Endothelial cell of umbilical vein (primary cell): ENCODE results near the gene CPPED1. TPM values are rescaled to one million over a fixed set of nuclear protein-coding genes. Genes with fewer than 3 reads are reported as not detected.
A peak's percentile ranks its signal among the peaks of the same experiment; 100 is the strongest.

ENCODE experiments used
- BruUV-seq: library from RNA; stranded (reverse); fragments of 400-500 nt; replicated peaks from 2 replicates; lab custom pipeline; 2021; lab: Mats Ljungman, UMichigan
- CTCF ChIA-PET: fragments of 300-600, 350-600 bp; sonication (Branson Sonifier 250); formaldehyde crosslinking; loops from one replicate; lab custom pipeline; 2021; ENCODE audit warnings: antibody characterized with exemption, inconsistent platforms; lab: Charles Lee
- POLR2A ChIA-PET: fragments of 300-600, 350-600 bp; sonication (Branson Sonifier 250); formaldehyde crosslinking; loops from one replicate; lab custom pipeline; 2021; ENCODE audit warnings: antibody characterized with exemption, inconsistent platforms; lab: Charles Lee
- DNase-seq: peaks from one replicate; pipeline ENCODE4 v3.0.0-alpha.2; 2011; ENCODE audit warnings: low read depth, low spot score
- FAIRE-seq: peaks from 2 replicates; lab custom pipeline; 2011; peaks lifted over from hg19 to GRCh38; lab: Jason Lieb, UNC
- H2AFZ ChIP-seq: 2 replicates; pipeline ENCODE4 v1.6.0; 2012; ENCODE audit warnings: low read depth, low read length, control low read depth, inconsistent platforms
- H3K27ac ChIP-seq: 2 replicates; pipeline ENCODE4 v1.5.1; 2011; ENCODE audit warnings: low read depth, mild to moderate bottlenecking, control low read depth, low read length, moderate library complexity; ENCODE audit not compliant: insufficient read depth
- H3K27me3 ChIP-seq, 2 experiments: 2 replicates each; pipeline versions ENCODE4 v1.6.0 to v1.6.1; 2011; ENCODE audit warnings: low read length in 2 of 2, mixed read lengths in 1 of 2; ENCODE audit not compliant: control insufficient read depth in 2 of 2, insufficient read depth in 2 of 2
- H3K36me3 ChIP-seq, 2 experiments: 2 replicates in 1 of 2; 3 replicates in 1 of 2; pipeline ENCODE4 v1.5.1; 2011; ENCODE audit warnings: low read length in 2 of 2, mild to moderate bottlenecking in 1 of 2, moderate library complexity in 1 of 2; ENCODE audit not compliant: control insufficient read depth in 2 of 2, insufficient read depth in 2 of 2; ENCODE audit errors: extremely low read depth in 1 of 2
- H3K4me1 ChIP-seq: 3 replicates; pipeline ENCODE4 v1.5.1; 2011; ENCODE audit warnings: mild to moderate bottlenecking, low read length; ENCODE audit not compliant: control insufficient read depth, insufficient read depth; ENCODE audit errors: extremely low read depth
- H3K4me2 ChIP-seq: 2 replicates; pipeline ENCODE4 v1.6.1; 2011; ENCODE audit warnings: low read length, control low read depth, mixed read lengths; ENCODE audit not compliant: insufficient read depth
- H3K4me3 ChIP-seq, 3 experiments: fragments of 200-600 bp in 1 of 3; sonication (generic), shearing (Covaris generic) in 1 of 3; replicated peaks in 1 of 3; 2 replicates each; pipeline ENCODE4 v1.5.1; 2011 to 2016; ENCODE audit warnings: control low read depth in 3 of 3, low read length in 3 of 3, mild to moderate bottlenecking in 2 of 3, inconsistent platforms in 1 of 3, low read depth in 1 of 3, moderate library complexity in 1 of 3; ENCODE audit not compliant: insufficient read depth in 1 of 3
- H3K79me2 ChIP-seq: 2 replicates; pipeline ENCODE4 v1.6.0; 2012; ENCODE audit warnings: low read length, inconsistent platforms; ENCODE audit not compliant: control insufficient read depth, insufficient read depth
- H3K9ac ChIP-seq: replicated peaks from 2 replicates; pipeline ENCODE3; 2011; ENCODE audit warnings: low read length, control low read depth; ENCODE audit not compliant: insufficient read depth; ENCODE audit errors: extremely low read depth
- H3K9me1 ChIP-seq: replicated peaks from 3 replicates; pipeline ENCODE4 v1.6.0; 2011; ENCODE audit warnings: mild to moderate bottlenecking, low read length; ENCODE audit not compliant: control insufficient read depth, insufficient read depth; ENCODE audit errors: extremely low read depth
- H3K9me3 ChIP-seq: replicated peaks from 2 replicates; pipeline ENCODE4 v1.5.1; 2012; ENCODE audit warnings: low read length, inconsistent platforms; ENCODE audit not compliant: control insufficient read depth, insufficient read depth
- H4K20me1 ChIP-seq: replicated peaks from 2 replicates; pipeline ENCODE3; 2011; ENCODE audit warnings: mild to moderate bottlenecking, low read length; ENCODE audit not compliant: control insufficient read depth, insufficient read depth; ENCODE audit errors: extremely low read depth
- EZH2 ChIP-seq: IDR thresholded peaks from 2 replicates; pipeline ENCODE4 v1.6.1; 2012; ENCODE audit warnings: borderline replicate concordance, low read depth, mild to moderate bottlenecking, moderate library complexity, low read length, inconsistent platforms; ENCODE audit not compliant: severe bottlenecking
- FOS ChIP-seq: IDR thresholded peaks from 2 replicates; pipeline ENCODE4 v1.6.1; 2011; ENCODE audit warnings: mild to moderate bottlenecking, low read length, moderate library complexity, borderline replicate concordance; ENCODE audit not compliant: insufficient read depth
- GATA2 ChIP-seq: IDR thresholded peaks from 2 replicates; pipeline ENCODE4 v1.7.0; 2011; ENCODE audit warnings: low read depth, mild to moderate bottlenecking, moderate library complexity, mixed read lengths, low read length; ENCODE audit not compliant: insufficient read length, insufficient read depth
- JUN ChIP-seq: IDR thresholded peaks from 2 replicates; pipeline ENCODE4 v1.6.1; 2011; ENCODE audit warnings: borderline replicate concordance, low read depth; ENCODE audit not compliant: insufficient read length, insufficient read depth
- MYC ChIP-seq: IDR thresholded peaks from one replicate; pipeline ENCODE4 v1.6.1; 2011; ENCODE audit warnings: mild to moderate bottlenecking, low read depth, low read length
- POLR2A ChIP-seq: IDR thresholded peaks from 2 replicates; pipeline ENCODE4 v1.6.1; 2012; ENCODE audit warnings: low read depth, mild to moderate bottlenecking, control low read depth, low read length
- POLR2AphosphoS5 ChIP-seq: IDR thresholded peaks from 2 replicates; pipeline ENCODE4 v1.6.1; 2012; ENCODE audit warnings: low read depth, mild to moderate bottlenecking, control low read depth, low read length, moderate library complexity; ENCODE audit not compliant: insufficient read depth
- dilution Hi-C: fragments of 300-500 bp; cut with MboI; formaldehyde crosslinking; loops from one replicate; pipeline ENCODE4 v1.15.0; 2019; ENCODE audit warnings: low sequenced_read_pairs; ENCODE audit not compliant: extremely low pct_ligation_motif_present
- intact Hi-C: fragments of 100-400 bp; cut with micrococcal nuclease; formaldehyde crosslinking; loops from one replicate; pipeline ENCODE4 v1.10.0; 2022
- polyA plus RNA-seq, 4 experiments: library from polyadenylated mRNA; depleted of rRNA in 3 of 4; stranded (reverse) in 3 of 4; unstranded in 1 of 4; fragments of >200 nt; gene quantifications; 2 replicates each; pipeline versions ENCODE4 v1.2.1 to v1.2.3, GENCODE V29; 2011 to 2012; ENCODE audit warnings: missing spikeins in 1 of 4
- total RNA-seq: library from RNA; stranded (reverse); gene quantifications from 2 replicates; pipeline ENCODE4 v1.2.3, GENCODE V29; 2021
- TF ChIP-seq, protein P1 (sequence below): IDR thresholded peaks from 2 replicates; pipeline ENCODE4 v1.6.1; 2011; ENCODE audit not compliant: insufficient read depth, insufficient read length
- TF ChIP-seq, protein P2 (sequence below), 2 donors: IDR thresholded peaks; 1 replicate in 1 of 2; 2 replicates in 1 of 2; pipeline ENCODE4 v1.5.1; 2011; ENCODE audit warnings: low read length in 2 of 2, mild to moderate bottlenecking in 2 of 2, moderate library complexity in 2 of 2, control low read depth in 1 of 2, inconsistent platforms in 1 of 2, low read depth in 1 of 2; ENCODE audit not compliant: insufficient read depth in 1 of 2; ENCODE audit errors: extremely low read depth in 1 of 2

CPPED1 gene
- total and polyA plus RNA-seq, 2 donors (not counting 3 experiments of a cell fraction or from before 2014, with no cell fraction given): 27.9 to 59.3 TPM

DNA sequence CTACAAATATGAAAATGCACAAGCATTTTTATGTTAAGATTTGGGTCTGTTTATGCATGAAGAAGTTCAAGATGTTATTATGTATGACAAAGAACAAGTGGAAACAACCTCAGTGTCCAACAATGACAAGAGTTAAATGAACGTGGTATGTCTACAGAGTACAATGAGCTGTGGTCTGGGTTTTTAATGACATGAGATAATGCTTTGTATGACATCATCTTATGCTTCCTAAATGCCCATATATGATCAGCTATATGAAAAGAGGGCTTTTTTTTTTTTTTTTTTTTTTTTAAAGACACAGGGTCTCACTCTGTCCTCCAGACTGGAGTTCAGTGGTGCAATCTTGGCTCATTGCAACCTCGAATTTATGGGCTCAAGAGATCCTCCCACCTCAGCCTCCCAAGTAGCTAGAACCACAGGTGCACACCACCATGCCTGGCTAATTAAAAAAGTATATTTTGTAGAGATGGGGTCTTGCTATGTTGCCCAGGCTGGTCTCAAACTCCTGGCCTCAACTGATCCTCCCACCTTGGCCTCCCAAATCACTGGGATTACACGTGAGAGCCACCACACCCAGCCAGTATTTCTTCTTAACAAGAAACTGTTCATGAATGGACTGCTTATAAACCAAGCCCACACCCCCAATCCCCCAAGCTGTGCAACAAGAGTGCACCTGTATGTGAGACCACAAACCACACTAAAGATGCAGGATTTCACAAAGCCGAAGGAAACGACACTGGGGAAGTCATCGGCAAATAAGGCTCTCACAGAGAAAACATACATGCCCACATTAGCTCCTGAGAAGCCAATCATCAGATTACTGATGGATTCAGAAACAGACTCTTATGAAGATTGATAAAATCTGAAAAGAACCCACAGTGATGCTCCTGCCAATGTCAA, 114.5 kb downstream of the CPPED1 start:
- H3K9ac ChIP-seq: no peak overlapping the region
- no peaks in the 10 kb centered on the region for H4K20me1 ChIP-seq
- no peak overlapping the region for H3K4me3 ChIP-seq
- H3K9me3 ChIP-seq: no peaks in the 10 kb centered on the region
- FAIRE-seq (no peak), DNase-seq (peak; percentile 10)
- ChIA-PET CTCF (interaction anchor here (0.9 to 1.3 kb wide), 3 partner anchors 69 to 116 kb away, joined by 3 read pairs; no protein-coding TSS in a partner anchor), POLR2A (interaction anchor here (0.7 kb wide), 1 partner anchor 243 kb away, joined by 15 read pairs; no protein-coding TSS in a partner anchor)
- H3K4me2 ChIP-seq: no peak overlapping the region
- H3K36me3 ChIP-seq: no peaks in the 10 kb centered on the region
- H3K27me3 ChIP-seq: no peaks in the 10 kb centered on the region
- no peaks in the 10 kb centered on the region for H3K4me1 ChIP-seq
- no TSS peak for BruUV-seq
- intact Hi-C loops: no loop called here
- dilution Hi-C loops: no loop called here
- no peaks in the 10 kb centered on the region for H3K9me1 ChIP-seq
- H2AFZ ChIP-seq: no peak overlapping the region
- peak; percentile 41 for TF ChIP-seq JUN
- TF ChIP-seq, protein P1, sequence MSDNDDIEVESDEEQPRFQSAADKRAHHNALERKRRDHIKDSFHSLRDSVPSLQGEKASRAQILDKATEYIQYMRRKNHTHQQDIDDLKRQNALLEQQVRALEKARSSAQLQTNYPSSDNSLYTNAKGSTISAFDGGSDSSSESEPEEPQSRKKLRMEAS: no peak
- H3K79me2 ChIP-seq: no peaks in the 10 kb centered on the region
- H3K27ac ChIP-seq: no peak overlapping the region

- H3K27ac ChIP-seq: no peak overlapping the region
- H3K27me3 ChIP-seq: no peaks in the 10 kb centered on the region
- BruUV-seq: no TSS peak
- no peak overlapping the region for H2AFZ ChIP-seq
- H3K9ac ChIP-seq: no peak overlapping the region
- ChIA-PET POLR2A (no interaction called here), CTCF (no interaction called here)
- H3K36me3 ChIP-seq: peaks cover 0 to 5% of the 10 kb centered on the region in 2 experiments
- intact Hi-C loops: no loop called here
- TF ChIP-seq POLR2AphosphoS5 (no peak), GATA2 (no peak), FOS (no peak), EZH2 (no peak), POLR2A (no peak), JUN (no peak), MYC (no peak)
- TF ChIP-seq, protein P2, sequence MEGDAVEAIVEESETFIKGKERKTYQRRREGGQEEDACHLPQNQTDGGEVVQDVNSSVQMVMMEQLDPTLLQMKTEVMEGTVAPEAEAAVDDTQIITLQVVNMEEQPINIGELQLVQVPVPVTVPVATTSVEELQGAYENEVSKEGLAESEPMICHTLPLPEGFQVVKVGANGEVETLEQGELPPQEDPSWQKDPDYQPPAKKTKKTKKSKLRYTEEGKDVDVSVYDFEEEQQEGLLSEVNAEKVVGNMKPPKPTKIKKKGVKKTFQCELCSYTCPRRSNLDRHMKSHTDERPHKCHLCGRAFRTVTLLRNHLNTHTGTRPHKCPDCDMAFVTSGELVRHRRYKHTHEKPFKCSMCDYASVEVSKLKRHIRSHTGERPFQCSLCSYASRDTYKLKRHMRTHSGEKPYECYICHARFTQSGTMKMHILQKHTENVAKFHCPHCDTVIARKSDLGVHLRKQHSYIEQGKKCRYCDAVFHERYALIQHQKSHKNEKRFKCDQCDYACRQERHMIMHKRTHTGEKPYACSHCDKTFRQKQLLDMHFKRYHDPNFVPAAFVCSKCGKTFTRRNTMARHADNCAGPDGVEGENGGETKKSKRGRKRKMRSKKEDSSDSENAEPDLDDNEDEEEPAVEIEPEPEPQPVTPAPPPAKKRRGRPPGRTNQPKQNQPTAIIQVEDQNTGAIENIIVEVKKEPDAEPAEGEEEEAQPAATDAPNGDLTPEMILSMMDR (IDR thresholded peaks at IDR 0.05; ENCODE audit: extremely low read depth in 1 of 2, insufficient read depth in 1 of 2, low read depth in 1 of 2, low read length in 2 of 2): no peak
- TF ChIP-seq, protein P1: no peak
- H3K9me3 ChIP-seq: no peaks in the 10 kb centered on the region
- no peak overlapping the region for H3K4me3 ChIP-seq
- no peaks in the 10 kb centered on the region for H4K20me1 ChIP-seq
- no peak for FAIRE-seq
- DNase-seq: no peak
- no peak overlapping the region for H3K4me2 ChIP-seq
- H3K79me2 ChIP-seq: no peaks in the 10 kb centered on the region
- H3K4me1 ChIP-seq: no peaks in the 10 kb centered on the region
- dilution Hi-C loops: no loop called here
- no peaks in the 10 kb centered on the region for H3K9me1 ChIP-seq
Measured at GRCh38 chr16:12685806-12686205, 117.9 kb downstream of the CPPED1 start.
